ENCODE measurements around the gene TEX2. TPM values are rescaled to one million over a fixed set of nuclear protein-coding genes. Genes with fewer than 3 reads are reported as not detected.

The TEX2 gene
- total and polyA plus RNA-seq, 2 of the 13 experiments (the other 11 are each of a cell fraction or from before 2014, with no cell fraction given), result 21.4 to 37.7 TPM

DNA sequence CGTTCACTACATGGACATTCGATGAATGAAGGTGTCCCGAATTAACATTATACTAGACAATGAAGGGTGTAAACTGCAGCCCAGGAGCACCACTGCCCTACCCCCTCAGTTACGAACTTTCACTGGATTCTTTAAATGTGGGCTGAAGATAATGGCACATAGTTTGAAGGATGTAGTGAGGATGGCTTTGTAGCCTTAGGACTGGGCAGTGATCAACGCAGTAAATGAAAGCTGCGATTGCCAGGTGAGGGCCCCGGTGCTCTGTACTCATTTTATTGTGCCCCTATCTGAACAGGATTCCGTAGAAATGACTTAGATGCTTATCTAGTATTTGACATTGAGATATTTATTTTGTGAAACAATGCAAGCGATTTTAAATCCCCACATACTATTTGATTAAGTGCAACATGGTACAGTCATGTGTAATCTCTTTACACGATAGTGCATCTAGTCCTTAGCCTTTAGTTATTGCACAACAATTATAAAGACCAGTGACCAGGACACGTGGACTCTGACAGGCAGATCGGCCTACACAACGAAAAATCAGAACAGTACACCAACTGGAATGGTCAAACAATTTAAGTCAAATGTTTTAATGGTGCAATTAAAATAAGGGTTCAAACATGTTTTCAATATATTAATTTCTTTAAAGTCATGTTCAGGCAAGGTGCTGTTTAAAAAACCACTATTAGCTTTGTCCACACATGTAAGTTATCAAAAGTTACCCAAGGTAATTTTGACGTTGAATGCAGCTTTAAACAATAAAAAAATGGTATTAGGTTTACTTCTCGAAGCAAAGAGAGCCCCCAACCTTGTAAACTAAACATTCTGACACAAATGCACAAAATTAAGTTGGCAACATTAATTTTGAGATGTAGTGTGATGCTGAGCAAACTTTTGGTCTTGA, 115.7 kb downstream of the TEX2 start (continued):
- TF ChIP-seq BCL6 (CRISPR knock-in tag; IDR thresholded peaks at IDR 0.05), result peak; percentile 61; the same call in 1 of the 2 replicates
- TF ChIP-seq, protein P1, sequence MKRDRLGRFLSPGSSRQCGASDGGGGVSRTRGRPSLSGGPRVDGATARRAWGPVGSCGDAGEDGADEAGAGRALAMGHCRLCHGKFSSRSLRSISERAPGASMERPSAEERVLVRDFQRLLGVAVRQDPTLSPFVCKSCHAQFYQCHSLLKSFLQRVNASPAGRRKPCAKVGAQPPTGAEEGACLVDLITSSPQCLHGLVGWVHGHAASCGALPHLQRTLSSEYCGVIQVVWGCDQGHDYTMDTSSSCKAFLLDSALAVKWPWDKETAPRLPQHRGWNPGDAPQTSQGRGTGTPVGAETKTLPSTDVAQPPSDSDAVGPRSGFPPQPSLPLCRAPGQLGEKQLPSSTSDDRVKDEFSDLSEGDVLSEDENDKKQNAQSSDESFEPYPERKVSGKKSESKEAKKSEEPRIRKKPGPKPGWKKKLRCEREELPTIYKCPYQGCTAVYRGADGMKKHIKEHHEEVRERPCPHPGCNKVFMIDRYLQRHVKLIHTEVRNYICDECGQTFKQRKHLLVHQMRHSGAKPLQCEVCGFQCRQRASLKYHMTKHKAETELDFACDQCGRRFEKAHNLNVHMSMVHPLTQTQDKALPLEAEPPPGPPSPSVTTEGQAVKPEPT (CRISPR knock-in tag; IDR thresholded peaks at IDR 0.05; ENCODE audit: low read depth), result no peak
- TF ChIP-seq, protein P2, sequence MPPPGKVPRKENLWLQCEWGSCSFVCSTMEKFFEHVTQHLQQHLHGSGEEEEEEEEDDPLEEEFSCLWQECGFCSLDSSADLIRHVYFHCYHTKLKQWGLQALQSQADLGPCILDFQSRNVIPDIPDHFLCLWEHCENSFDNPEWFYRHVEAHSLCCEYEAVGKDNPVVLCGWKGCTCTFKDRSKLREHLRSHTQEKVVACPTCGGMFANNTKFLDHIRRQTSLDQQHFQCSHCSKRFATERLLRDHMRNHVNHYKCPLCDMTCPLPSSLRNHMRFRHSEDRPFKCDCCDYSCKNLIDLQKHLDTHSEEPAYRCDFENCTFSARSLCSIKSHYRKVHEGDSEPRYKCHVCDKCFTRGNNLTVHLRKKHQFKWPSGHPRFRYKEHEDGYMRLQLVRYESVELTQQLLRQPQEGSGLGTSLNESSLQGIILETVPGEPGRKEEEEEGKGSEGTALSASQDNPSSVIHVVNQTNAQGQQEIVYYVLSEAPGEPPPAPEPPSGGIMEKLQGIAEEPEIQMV (CRISPR knock-in tag; IDR thresholded peaks at IDR 0.05; ENCODE audit: low read depth), result no peak; the same call in 1 of the 2 replicates
- TF ChIP-seq SAP130 (CRISPR knock-in tag; IDR thresholded peaks at IDR 0.05; ENCODE audit: low read depth), result peak; percentile 81
- TF ChIP-seq MAZ (IDR thresholded peaks at IDR 0.05; ENCODE audit: borderline replicate concordance, low read depth, low read length), result no peak
- no peak for TF ChIP-seq MAZ (CRISPR knock-in tag; IDR thresholded peaks at IDR 0.05; ENCODE audit: low read depth)
- no peak for TF ChIP-seq FOXK2 (IDR thresholded peaks at IDR 0.05)
- peak; percentile 4; the same call in 1 of the 2 replicates for TF ChIP-seq CCDC6 (CRISPR knock-in tag; IDR thresholded peaks at IDR 0.05)
- TF ChIP-seq RAD51 (IDR thresholded peaks at IDR 0.05; ENCODE audit: borderline replicate concordance), result no peak
- TF ChIP-seq ZNF766 (CRISPR knock-in tag; IDR thresholded peaks at IDR 0.05; ENCODE audit: borderline replicate concordance), result peak; percentile 46; the same call in 1 of the 2 replicates
- TF ChIP-seq, protein P3, sequence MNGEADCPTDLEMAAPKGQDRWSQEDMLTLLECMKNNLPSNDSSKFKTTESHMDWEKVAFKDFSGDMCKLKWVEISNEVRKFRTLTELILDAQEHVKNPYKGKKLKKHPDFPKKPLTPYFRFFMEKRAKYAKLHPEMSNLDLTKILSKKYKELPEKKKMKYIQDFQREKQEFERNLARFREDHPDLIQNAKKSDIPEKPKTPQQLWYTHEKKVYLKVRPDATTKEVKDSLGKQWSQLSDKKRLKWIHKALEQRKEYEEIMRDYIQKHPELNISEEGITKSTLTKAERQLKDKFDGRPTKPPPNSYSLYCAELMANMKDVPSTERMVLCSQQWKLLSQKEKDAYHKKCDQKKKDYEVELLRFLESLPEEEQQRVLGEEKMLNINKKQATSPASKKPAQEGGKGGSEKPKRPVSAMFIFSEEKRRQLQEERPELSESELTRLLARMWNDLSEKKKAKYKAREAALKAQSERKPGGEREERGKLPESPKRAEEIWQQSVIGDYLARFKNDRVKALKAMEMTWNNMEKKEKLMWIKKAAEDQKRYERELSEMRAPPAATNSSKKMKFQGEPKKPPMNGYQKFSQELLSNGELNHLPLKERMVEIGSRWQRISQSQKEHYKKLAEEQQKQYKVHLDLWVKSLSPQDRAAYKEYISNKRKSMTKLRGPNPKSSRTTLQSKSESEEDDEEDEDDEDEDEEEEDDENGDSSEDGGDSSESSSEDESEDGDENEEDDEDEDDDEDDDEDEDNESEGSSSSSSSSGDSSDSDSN (CRISPR knock-in tag; IDR thresholded peaks at IDR 0.05), result no peak; the same call in 1 of the 2 replicates
- TF ChIP-seq HNRNPUL1 (IDR thresholded peaks at IDR 0.05; ENCODE audit: low read depth, low read length), result peak; percentile 40; the same call in 1 of the 2 replicates
- TF ChIP-seq ZNF564 (CRISPR knock-in tag; IDR thresholded peaks at IDR 0.05), result no peak
- no peak for TF ChIP-seq ZNF549 (CRISPR knock-in tag; IDR thresholded peaks at IDR 0.05)
- TF ChIP-seq TSC22D2 (CRISPR knock-in tag; IDR thresholded peaks at IDR 0.05; ENCODE audit: borderline replicate concordance), result no peak

Data from HepG2 (cell line).